Activated naive CD4-positive, alpha-beta T cell treated with anti-CD3 and anti-CD28 coated beads, Interleukin-2, amount 10 ng/mL, durations not matched to agents 7 days and 5 days (primary cell): ENCODE data around the gene TMEM94.
"Not testable (repeated sequence)": the region's sequence is repeated elsewhere in the genome, so short reads cannot be mapped to it uniquely, and the experiment has no call there.

Source experiments
- CTCF ChIA-PET: fragments of 350-600 bp; sonication (Branson Sonifier 250); formaldehyde crosslinking; loops from one replicate; lab custom pipeline; 2021; ENCODE audit warnings: antibody characterized with exemption; lab: Charles Lee
- DNase-seq: peaks from one replicate; pipeline ENCODE4 v3.0.0-alpha.2; 2020
- H3K27ac Mint-ChIP-seq: one replicate; pipeline ENCODE4 v1.8.0; 2021; ENCODE audit warnings: mild to moderate bottlenecking, moderate library complexity, mixed read lengths
- H3K27me3 Mint-ChIP-seq: one replicate; pipeline ENCODE4 v1.8.0; 2021; ENCODE audit warnings: mild to moderate bottlenecking, mixed read lengths
- H3K36me3 Mint-ChIP-seq: one replicate; pipeline ENCODE4 v1.8.0; 2021; ENCODE audit warnings: mixed read lengths
- H3K4me1 Mint-ChIP-seq: one replicate; pipeline ENCODE4 v1.8.0; 2021; ENCODE audit warnings: mixed read lengths
- H3K4me3 Mint-ChIP-seq: one replicate; pipeline ENCODE4 v1.8.0; 2021; ENCODE audit warnings: mild to moderate bottlenecking, moderate library complexity, mixed read lengths
- H3K9me3 Mint-ChIP-seq: one replicate; pipeline ENCODE4 v1.8.0; 2021; ENCODE audit warnings: mixed read lengths

The TMEM94 gene

DNA sequence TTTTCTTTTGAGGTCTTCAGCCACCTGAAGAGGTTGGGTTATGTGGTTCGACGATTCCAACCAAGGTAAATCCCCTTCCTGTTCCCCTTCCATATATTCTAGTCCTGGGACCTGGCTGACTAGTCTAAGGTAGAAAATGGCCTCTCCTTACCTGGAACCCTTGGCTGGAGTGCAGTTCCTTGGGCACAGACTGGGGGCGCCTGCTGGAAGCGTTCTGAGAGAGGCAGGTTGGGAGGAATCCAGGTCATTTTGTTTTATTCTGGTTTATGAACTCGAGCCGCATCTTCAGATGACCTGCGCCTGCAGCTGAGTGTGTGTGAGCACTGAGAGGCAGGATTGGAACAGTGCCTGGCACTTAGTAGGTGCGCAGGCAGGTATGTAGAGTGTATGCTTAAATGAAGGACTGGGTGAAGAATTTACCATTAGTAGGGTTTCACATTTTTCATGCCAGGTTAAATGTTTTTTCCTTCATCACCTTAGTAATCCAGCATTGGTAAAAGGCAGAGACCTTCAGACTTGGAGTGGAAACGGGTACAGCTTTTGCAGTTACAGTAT, 62.6 kb downstream of the TMEM94 start:
- Mint-ChIP-seq H3K4me3 (no peak overlapping the region), H3K27me3 (peaks cover 19% of the 10 kb centered on the region), H3K9me3 (no peaks in the 10 kb centered on the region), H3K36me3 (peaks cover 31% of the 10 kb centered on the region), H3K4me1 (peaks cover 28% of the 10 kb centered on the region), H3K27ac (peak overlapping the region; percentile 87)
- DNase-seq, result no peak
- CTCF ChIA-PET, result interaction anchor here (0.6 to 0.8 kb wide), 2 partner anchors 69 to 232 kb away, joined by 3 to 4 read pairs; no protein-coding TSS in a partner anchor

GRCh38 chr17:75520413-75520812, 64.0 kb downstream of the TMEM94 start:
- Mint-ChIP-seq H3K4me1 (peaks cover 31% of the 10 kb centered on the region), H3K36me3 (peaks cover 31% of the 10 kb centered on the region)
- H3K4me3 Mint-ChIP-seq, H3K27me3 Mint-ChIP-seq, DNase-seq, H3K9me3 Mint-ChIP-seq, H3K27ac Mint-ChIP-seq: not testable (repeated sequence)
- CTCF ChIA-PET, result interaction anchor here (0.6 kb wide), 1 partner anchor 439 kb away, joined by 3 read pairs; no protein-coding TSS in a partner anchor

DNA sequence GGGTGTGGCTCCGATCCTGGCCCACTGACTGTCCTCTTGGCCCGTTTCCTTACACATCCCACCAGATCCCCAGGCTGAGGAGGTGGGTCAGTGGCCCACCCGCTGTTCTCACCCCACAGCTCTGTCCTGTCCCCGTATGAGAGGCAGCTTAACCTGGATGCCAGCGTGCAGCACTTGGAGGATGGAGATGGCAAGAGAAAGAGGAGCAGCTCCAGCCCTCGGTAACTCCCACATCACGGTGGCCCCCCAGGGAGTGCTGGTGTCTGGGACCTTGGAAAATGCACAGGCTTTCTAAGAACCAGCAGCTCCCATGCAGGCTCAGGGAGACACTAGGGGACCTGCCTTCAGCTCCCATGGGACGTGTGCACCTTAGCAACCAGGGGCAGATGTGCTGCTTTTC, 64.9 kb downstream of the TMEM94 start:
- no peak overlapping the region for H3K4me3 Mint-ChIP-seq
- peaks cover 5% of the 10 kb centered on the region for H3K27me3 Mint-ChIP-seq
- CTCF ChIA-PET, result no interaction called here
- H3K9me3 Mint-ChIP-seq, result no peaks in the 10 kb centered on the region
- peaks cover 32% of the 10 kb centered on the region for H3K4me1 Mint-ChIP-seq
- no peak overlapping the region for H3K27ac Mint-ChIP-seq
- no peak for DNase-seq
- H3K36me3 Mint-ChIP-seq, result peaks cover 32% of the 10 kb centered on the region

DNA sequence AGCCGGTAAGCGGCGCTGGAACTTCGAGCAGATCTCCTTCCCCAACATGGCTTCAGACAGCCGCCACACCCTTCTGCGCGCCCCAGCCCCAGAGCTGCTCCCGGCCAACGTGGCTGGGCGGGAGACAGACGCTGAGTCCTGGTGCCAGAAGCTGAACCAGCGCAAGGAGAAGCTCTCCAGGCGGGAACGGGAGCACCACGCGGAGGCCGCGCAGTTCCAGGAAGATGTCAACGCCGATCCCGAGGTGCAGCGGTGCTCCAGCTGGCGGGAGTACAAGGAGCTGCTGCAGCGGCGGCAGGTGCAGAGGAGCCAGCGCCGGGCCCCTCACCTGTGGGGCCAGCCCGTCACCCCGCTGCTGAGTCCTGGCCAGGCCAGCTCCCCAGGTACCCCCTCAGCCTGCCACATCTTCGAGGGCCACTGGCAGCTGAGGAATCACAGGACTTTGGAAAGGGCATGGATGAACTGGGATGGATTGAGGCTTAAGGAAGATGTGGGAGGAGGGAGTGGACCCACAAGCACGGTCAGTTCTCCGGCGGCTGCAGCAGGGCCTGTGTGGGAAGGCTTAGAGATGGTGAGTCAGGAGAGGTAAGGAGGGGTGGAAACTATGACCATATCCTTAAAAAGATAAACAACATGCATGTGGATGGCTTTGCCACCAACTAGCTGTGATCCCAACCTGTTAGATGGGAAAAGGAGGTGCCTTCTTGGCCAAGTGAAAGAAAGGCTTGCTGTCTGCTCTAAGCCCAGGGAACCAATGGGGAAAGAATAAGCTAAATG, 65.7 kb downstream of the TMEM94 start:
- H3K4me3 Mint-ChIP-seq, result no peak overlapping the region
- H3K4me1 Mint-ChIP-seq, result peaks cover 39% of the 10 kb centered on the region
- CTCF ChIA-PET, result no interaction called here
- peaks cover 14% of the 10 kb centered on the region for H3K27me3 Mint-ChIP-seq
- no peak overlapping the region for H3K27ac Mint-ChIP-seq
- DNase-seq, result no peak
- no peaks in the 10 kb centered on the region for H3K9me3 Mint-ChIP-seq
- H3K36me3 Mint-ChIP-seq, result peaks cover 32% of the 10 kb centered on the region

DNA sequence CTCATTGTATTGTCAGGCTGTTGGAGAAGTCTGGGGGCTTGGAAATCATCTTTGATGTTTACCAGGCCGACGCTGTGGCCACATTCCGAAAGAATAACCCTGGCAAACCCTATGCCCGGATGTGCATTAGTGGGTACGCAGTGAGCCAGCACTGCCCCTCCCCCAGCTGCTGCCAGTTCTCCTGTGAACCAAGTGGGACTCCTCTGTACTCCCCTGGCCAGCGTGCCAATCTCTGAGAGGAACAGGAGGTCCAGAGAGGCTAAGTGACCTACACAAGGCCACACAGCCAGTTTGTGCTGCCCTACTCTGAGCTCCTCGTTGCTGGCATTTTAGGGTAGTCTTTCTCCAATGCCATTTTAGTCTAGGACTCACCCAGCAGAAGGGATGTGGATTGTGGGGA, 67.2 kb downstream of the TMEM94 start:
- Mint-ChIP-seq H3K36me3 (peaks cover 23% of the 10 kb centered on the region), H3K9me3 (no peaks in the 10 kb centered on the region), H3K4me3 (peak overlapping the region; percentile 59), H3K27ac (no peak overlapping the region), H3K27me3 (peaks cover 16% of the 10 kb centered on the region), H3K4me1 (peaks cover 25% of the 10 kb centered on the region)
- DNase-seq, result no peak
- CTCF ChIA-PET, result interaction anchor here (1.2 kb wide), 1 partner anchor 109 kb away, joined by 4 read pairs; the partner anchor contains the start of gene SMIM5

DNA sequence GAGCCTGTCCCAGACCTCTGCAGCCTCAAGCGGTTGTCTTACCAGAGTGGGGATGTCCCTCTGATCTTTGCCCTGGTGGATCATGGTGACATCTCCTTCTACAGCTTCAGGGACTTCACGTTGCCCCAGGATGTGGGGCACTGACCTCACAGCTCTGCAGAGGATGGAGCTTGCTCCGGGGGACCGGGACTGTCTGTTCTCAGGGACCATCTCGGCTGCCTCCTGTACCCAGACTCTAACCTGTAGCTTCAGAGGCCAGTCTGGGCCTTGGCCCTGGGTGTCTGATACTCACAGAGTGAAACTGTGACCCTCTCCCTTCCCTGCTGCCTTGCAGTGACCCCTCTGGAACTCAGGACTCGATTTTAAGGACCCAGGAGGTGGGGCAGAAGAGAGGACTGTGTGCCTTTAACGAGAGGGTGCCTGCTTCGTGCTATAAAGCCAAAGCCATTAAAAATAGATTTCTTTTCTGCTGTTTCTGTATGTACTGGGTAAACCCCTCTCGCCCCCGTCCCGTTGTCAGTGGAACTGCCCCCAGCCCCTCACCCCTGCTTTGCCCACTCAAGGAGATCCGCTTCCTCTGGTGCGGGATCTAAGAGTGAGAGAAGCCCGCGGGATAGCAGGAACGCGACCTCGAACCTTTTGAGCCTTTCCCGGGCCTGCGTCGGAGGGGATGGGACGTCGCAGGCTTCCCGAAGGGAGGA, 68.0 kb downstream of the TMEM94 start:
- Mint-ChIP-seq H3K9me3 (no peaks in the 10 kb centered on the region), H3K36me3 (peaks cover 19% of the 10 kb centered on the region)

GRCh38 chr17:75524970-75525805, 68.8 kb downstream of the TMEM94 start, which contains the start of gene LLGL2:
Gene LLGL2, plus strand, starts transcription at chr17:75525697. Its CDS starts 17,730 bp downstream, at chr17:75543427.
- Mint-ChIP-seq H3K9me3 (no peaks in the 10 kb centered on the region), H3K36me3 (peaks cover 17% of the 10 kb centered on the region), H3K27me3 (peaks cover 16% of the 10 kb centered on the region), H3K4me3 (peak within 1 kb of the TSS; percentile 73), H3K27ac (no peak within 1 kb of the TSS), H3K4me1 (peaks cover 14% of the 10 kb centered on the region)
- CTCF ChIA-PET, result interaction anchor here (1.1 kb wide), 1 partner anchor 285 kb away, joined by 3 read pairs; no protein-coding TSS in a partner anchor
- DNase-seq, result peak; percentile 87

More for the DNA sequence above, 68.0 kb downstream of the TMEM94 start:
- Mint-ChIP-seq H3K4me1 (peaks cover 17% of the 10 kb centered on the region), H3K27me3 (peaks cover 16% of the 10 kb centered on the region), H3K4me3 (peak overlapping the region; percentile 59), H3K27ac (no peak overlapping the region)
- no peak for DNase-seq
- CTCF ChIA-PET, result interaction anchor here (1.1 to 1.2 kb wide), 2 partner anchors 109 to 284 kb away, joined by 3 to 4 read pairs; partner anchors contain the start of gene SMIM5

GRCh38 chr17:75525806-75526554, 69.5 kb downstream of the TMEM94 start:
- H3K4me1 Mint-ChIP-seq, result peaks cover 14% of the 10 kb centered on the region
- H3K4me3 Mint-ChIP-seq, result peak overlapping the region; percentile 73
- H3K9me3 Mint-ChIP-seq, result no peaks in the 10 kb centered on the region
- H3K27me3 Mint-ChIP-seq, result peaks cover 16% of the 10 kb centered on the region
- H3K36me3 Mint-ChIP-seq, result peaks cover 14% of the 10 kb centered on the region
- CTCF ChIA-PET, result interaction anchor here (1.1 kb wide), 1 partner anchor 286 kb away, joined by 3 read pairs; no protein-coding TSS in a partner anchor
- no peak overlapping the region for H3K27ac Mint-ChIP-seq
- DNase-seq, result no peak

DNA sequence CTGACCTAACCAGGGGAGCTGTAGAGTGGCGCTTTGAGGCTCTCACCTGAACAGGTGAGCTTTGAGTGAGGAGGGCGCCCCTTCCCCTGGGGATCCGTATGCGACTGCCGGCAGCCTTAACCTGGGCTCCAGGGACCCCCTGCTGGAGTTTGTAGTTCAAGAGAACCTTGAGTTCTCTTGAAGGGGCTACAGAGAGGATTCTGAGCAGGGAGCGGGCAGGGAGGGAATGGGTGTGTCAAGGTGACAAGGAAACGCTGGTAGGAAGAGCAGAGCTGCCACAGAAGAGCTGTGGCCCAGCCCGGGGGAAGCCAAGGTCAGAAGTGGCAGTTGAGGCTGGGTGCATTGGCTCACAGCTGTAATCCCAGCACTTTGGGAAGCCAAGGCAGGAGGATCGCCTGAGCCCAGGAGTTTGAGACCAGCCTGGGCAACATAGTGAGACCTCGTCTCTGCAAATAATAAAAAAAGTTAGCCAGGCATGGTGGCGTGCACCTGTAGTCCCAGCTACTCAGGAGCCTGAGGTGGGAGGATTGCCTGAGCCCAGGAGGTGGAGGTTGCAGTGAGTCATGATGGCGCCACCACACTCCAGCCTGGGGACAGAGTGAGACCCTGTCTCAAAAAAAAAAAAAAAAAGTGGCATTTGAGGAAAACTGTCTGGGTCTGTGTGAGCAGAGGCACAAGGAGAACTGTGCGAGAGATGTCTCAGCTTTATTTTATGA, 70.3 kb downstream of the TMEM94 start:
- H3K27ac Mint-ChIP-seq, result no peak overlapping the region
- peaks cover 14% of the 10 kb centered on the region for H3K4me1 Mint-ChIP-seq
- CTCF ChIA-PET, result no interaction called here
- no peaks in the 10 kb centered on the region for H3K9me3 Mint-ChIP-seq
- peaks cover 10% of the 10 kb centered on the region for H3K36me3 Mint-ChIP-seq
- no peak for DNase-seq
- H3K4me3 Mint-ChIP-seq, result peak overlapping the region; percentile 73
- H3K27me3 Mint-ChIP-seq, result peaks cover 16% of the 10 kb centered on the region

DNA sequence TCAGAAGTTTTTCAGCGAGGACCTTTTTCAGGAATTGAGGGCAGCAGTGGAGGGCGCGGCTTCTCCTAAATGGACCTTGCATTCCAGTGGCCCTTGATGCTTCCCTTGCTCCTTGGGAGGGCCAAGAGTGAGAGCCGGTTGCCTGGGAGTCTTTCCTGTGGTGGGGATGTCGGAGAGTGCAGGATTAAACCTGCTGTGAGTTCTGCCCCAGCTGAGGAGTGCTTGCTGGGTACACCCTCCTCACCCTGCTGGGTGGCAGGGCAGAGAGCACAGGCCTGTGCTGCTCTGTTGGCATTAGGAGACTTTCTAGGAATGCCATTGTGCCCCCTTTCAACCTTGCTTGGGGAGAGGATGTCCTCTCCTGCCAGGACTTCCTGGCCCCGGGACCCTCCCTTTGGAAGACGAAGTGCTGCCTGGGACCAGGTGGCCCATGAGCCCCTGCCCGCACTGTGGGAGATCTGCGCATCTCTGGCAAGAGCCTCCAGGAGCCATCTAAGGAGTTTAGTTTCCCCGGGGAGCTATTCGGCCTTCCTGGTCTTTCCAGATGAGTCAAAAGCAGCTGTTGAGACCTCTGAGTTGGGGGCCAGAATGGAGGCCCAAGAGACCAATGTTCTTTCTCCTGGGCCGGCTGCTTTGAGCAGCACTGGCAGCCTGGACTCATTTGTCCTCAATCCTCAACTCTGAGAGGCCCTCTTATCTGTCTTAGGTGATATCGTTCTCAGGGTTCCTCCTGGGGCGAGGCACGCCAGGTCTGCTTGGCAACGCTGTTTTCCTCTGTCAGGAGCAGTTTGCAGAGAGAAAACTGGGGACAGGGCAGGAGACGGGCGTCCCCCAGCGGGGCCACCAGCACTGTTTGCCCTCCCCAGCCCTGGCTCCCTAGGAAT, 74.6 kb downstream of the TMEM94 start:
- Mint-ChIP-seq H3K4me3 (no peak overlapping the region), H3K36me3 (peaks cover 6% of the 10 kb centered on the region)
- CTCF ChIA-PET, result no interaction called here

GRCh38 chr17:75531721-75532072, 75.3 kb downstream of the TMEM94 start:
- DNase-seq, result no peak
- no peak overlapping the region for H3K4me3 Mint-ChIP-seq
- peaks cover 6% of the 10 kb centered on the region for H3K27me3 Mint-ChIP-seq
- CTCF ChIA-PET, result interaction anchor here (0.7 kb wide), 1 partner anchor 15 kb away, joined by 4 read pairs; the partner anchor contains the start of gene TSEN54
- H3K4me1 Mint-ChIP-seq, result peaks cover 37% of the 10 kb centered on the region
- peaks cover 4% of the 10 kb centered on the region for H3K36me3 Mint-ChIP-seq
- no peaks in the 10 kb centered on the region for H3K9me3 Mint-ChIP-seq
- no peak overlapping the region for H3K27ac Mint-ChIP-seq

More for the DNA sequence above, 74.6 kb downstream of the TMEM94 start:
- peaks cover 13% of the 10 kb centered on the region for H3K27me3 Mint-ChIP-seq
- H3K27ac Mint-ChIP-seq, result no peak overlapping the region
- no peaks in the 10 kb centered on the region for H3K9me3 Mint-ChIP-seq
- no peak for DNase-seq
- peaks cover 38% of the 10 kb centered on the region for H3K4me1 Mint-ChIP-seq

DNA sequence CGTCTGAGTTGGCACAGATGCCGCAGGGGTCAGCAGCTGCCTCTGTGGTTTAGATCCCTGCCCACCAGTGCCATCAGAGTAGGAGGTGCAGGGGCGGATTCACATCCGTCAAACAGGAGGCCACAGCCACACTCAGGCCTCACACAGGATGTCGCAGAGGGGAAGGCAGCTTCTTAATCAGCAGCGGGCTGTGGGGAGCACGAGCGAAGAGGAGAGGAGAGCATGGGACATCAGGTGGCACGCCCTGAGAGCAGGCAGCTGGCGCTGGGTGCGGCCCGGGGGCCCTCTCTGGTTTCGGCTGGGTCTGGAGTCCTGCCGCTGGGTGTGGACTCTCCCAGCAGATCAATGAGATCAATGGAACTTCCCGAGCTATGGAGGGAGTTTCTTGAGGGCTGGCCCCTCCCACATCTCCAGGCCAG, 78.7 kb downstream of the TMEM94 start:
- Mint-ChIP-seq H3K27ac (peak overlapping the region; percentile 82), H3K36me3 (peaks cover 3% of the 10 kb centered on the region), H3K4me3 (peak overlapping the region; percentile 31), H3K27me3 (no peaks in the 10 kb centered on the region), H3K4me1 (peaks cover 32% of the 10 kb centered on the region), H3K9me3 (no peaks in the 10 kb centered on the region)
- DNase-seq, result peak; percentile 79
- CTCF ChIA-PET, result no interaction called here
